Astrocyte (in vitro differentiated cells and primary cell): ENCODE measurements around the gene TTYH3. TPM values are rescaled to one million over a fixed set of nuclear protein-coding genes. Genes with fewer than 3 reads are reported as not detected.

Experiments
- DNase-seq: peaks from one replicate; pipeline ENCODE4 v3.0.0-alpha.2; 2010; ENCODE audit warnings: low read depth
- FAIRE-seq: peaks from 2 replicates; lab custom pipeline; 2011; peaks lifted over from hg19 to GRCh38; lab: Jason Lieb, UNC
- H2AFZ ChIP-seq: 2 replicates; pipeline ENCODE4 v1.6.0; 2012; ENCODE audit warnings: low read depth, low read length, inconsistent platforms
- H3K27ac ChIP-seq: 2 replicates; pipeline ENCODE4 v1.5.1; 2011; ENCODE audit warnings: low read depth, low read length, inconsistent platforms
- H3K27me3 ChIP-seq: 2 replicates; pipeline ENCODE4 v1.6.0; 2011; ENCODE audit warnings: low read length, inconsistent platforms; ENCODE audit not compliant: insufficient read depth
- H3K36me3 ChIP-seq: 2 replicates; pipeline ENCODE4 v1.5.1; 2011; ENCODE audit warnings: low read length, inconsistent platforms; ENCODE audit not compliant: insufficient read depth
- H3K4me1 ChIP-seq: 2 replicates; pipeline ENCODE4 v1.5.1; 2011; ENCODE audit warnings: low read length, inconsistent platforms; ENCODE audit not compliant: insufficient read depth
- H3K4me2 ChIP-seq: 2 replicates; pipeline ENCODE4 v1.6.0; 2012; ENCODE audit warnings: low read length, inconsistent platforms
- H3K4me3 ChIP-seq: 2 replicates; pipeline ENCODE4 v1.5.1; 2011; ENCODE audit warnings: low read depth, mild to moderate bottlenecking, low read length, inconsistent platforms; ENCODE audit not compliant: insufficient read depth
- H3K79me2 ChIP-seq: 2 replicates; pipeline ENCODE4 v1.6.0; 2012; ENCODE audit warnings: mild to moderate bottlenecking, low read length, inconsistent platforms; ENCODE audit not compliant: insufficient read depth
- H3K9ac ChIP-seq: 2 replicates; pipeline ENCODE4 v1.6.0; 2012; ENCODE audit warnings: mild to moderate bottlenecking, low read length, inconsistent platforms
- H3K9me3 ChIP-seq: 2 replicates; pipeline ENCODE4 v1.5.1; 2012; ENCODE audit warnings: low read depth, mild to moderate bottlenecking, low read length, inconsistent platforms; ENCODE audit not compliant: insufficient read depth
- H4K20me1 ChIP-seq: 2 replicates; pipeline ENCODE4 v1.6.0; 2012; ENCODE audit warnings: low read length, inconsistent platforms; ENCODE audit not compliant: insufficient read depth
- H3K27ac Mint-ChIP-seq: one replicate; pipeline ENCODE4 v1.8.0; 2021; ENCODE audit warnings: mild to moderate bottlenecking, mixed read lengths; ENCODE audit not compliant: unreplicated experiment
- H3K27me3 Mint-ChIP-seq: one replicate; pipeline ENCODE4 v1.8.0; 2021; ENCODE audit warnings: low read depth, mixed read lengths; ENCODE audit not compliant: unreplicated experiment
- H3K36me3 Mint-ChIP-seq: one replicate; pipeline ENCODE4 v1.8.0; 2021; ENCODE audit warnings: low read depth, mixed read lengths; ENCODE audit not compliant: unreplicated experiment
- H3K4me1 Mint-ChIP-seq: one replicate; pipeline ENCODE4 v1.8.0; 2021; ENCODE audit warnings: low read depth, mixed read lengths; ENCODE audit not compliant: unreplicated experiment
- H3K4me3 Mint-ChIP-seq: one replicate; pipeline ENCODE4 v1.8.0; 2021; ENCODE audit warnings: mild to moderate bottlenecking, moderate library complexity, mixed read lengths; ENCODE audit not compliant: unreplicated experiment
- H3K9me3 Mint-ChIP-seq: one replicate; pipeline ENCODE4 v1.8.0; 2021; ENCODE audit warnings: mild to moderate bottlenecking, mixed read lengths; ENCODE audit not compliant: unreplicated experiment
- EZH2 ChIP-seq: IDR thresholded peaks from 2 replicates; pipeline ENCODE4 v1.6.1; 2012; ENCODE audit warnings: mild to moderate bottlenecking, low read length, inconsistent platforms; ENCODE audit not compliant: insufficient read depth
- total RNA-seq: library from RNA; stranded (reverse); gene quantifications from 2 replicates; pipeline ENCODE4 v1.2.1, GENCODE V29; 2021
- TF ChIP-seq, protein P1 (sequence below): IDR thresholded peaks from 2 replicates; pipeline ENCODE4 v1.5.1; 2011; ENCODE audit warnings: low read depth, mild to moderate bottlenecking, inconsistent platforms, low read length, moderate library complexity; ENCODE audit not compliant: insufficient read depth

Gene TTYH3
- total RNA-seq, 1 donor from 2014 or later = 273 TPM

- Histone ChIP-seq H3K4me2 (no peak overlapping the region), H3K4me1 (no peaks in the 10 kb centered on the region), H4K20me1 (no peaks in the 10 kb centered on the region), H3K9me3 (no peaks in the 10 kb centered on the region), H3K27me3 (no peaks in the 10 kb centered on the region), H3K79me2 (no peaks in the 10 kb centered on the region), H3K27ac (no peak overlapping the region), H3K9ac (no peak overlapping the region), H3K36me3 (peaks cover 4% of the 10 kb centered on the region), H2AFZ (no peak overlapping the region), H3K4me3 (no peak overlapping the region)
- DNase-seq (no peak), FAIRE-seq (no peak)
- Mint-ChIP-seq H3K4me3 (no peak overlapping the region), H3K9me3 (no peaks in the 10 kb centered on the region), H3K27ac (no peak overlapping the region), H3K36me3 (peaks cover 28% of the 10 kb centered on the region), H3K4me1 (no peaks in the 10 kb centered on the region), H3K27me3 (no peaks in the 10 kb centered on the region)
- TF ChIP-seq, protein P1, sequence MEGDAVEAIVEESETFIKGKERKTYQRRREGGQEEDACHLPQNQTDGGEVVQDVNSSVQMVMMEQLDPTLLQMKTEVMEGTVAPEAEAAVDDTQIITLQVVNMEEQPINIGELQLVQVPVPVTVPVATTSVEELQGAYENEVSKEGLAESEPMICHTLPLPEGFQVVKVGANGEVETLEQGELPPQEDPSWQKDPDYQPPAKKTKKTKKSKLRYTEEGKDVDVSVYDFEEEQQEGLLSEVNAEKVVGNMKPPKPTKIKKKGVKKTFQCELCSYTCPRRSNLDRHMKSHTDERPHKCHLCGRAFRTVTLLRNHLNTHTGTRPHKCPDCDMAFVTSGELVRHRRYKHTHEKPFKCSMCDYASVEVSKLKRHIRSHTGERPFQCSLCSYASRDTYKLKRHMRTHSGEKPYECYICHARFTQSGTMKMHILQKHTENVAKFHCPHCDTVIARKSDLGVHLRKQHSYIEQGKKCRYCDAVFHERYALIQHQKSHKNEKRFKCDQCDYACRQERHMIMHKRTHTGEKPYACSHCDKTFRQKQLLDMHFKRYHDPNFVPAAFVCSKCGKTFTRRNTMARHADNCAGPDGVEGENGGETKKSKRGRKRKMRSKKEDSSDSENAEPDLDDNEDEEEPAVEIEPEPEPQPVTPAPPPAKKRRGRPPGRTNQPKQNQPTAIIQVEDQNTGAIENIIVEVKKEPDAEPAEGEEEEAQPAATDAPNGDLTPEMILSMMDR = no peak
- TF ChIP-seq EZH2 = no peak
Measured at GRCh38 chr7:2598154-2598823, 33.5 kb upstream of the TTYH3 start.

DNA sequence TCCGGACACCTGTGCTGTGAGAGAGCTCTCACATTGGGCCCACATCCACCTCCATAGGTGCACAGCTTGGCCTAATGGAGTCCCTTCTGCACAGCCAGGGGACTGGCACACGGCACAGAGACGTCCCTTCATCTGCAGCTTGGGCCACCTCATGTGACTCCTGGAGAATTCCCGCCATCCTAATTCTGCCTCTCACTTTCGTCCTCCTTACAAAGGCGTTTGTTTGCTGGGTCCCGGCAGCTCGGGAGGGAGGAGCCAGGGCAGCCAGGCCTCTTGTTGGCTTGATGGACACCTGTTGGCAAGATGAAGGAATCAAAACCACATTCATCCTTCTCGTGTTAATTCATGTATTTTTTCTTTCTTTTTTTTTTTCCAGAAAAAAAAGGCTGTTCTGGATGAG is 30.7 kb upstream of the TTYH3 start:
- DNase-seq = no peak
- H3K36me3 ChIP-seq = no peaks in the 10 kb centered on the region
- H3K9me3 ChIP-seq = no peaks in the 10 kb centered on the region
- Mint-ChIP-seq H3K4me3 (no peak overlapping the region), H3K36me3 (peaks cover 22% of the 10 kb centered on the region), H3K27ac (no peak overlapping the region), H3K9me3 (no peaks in the 10 kb centered on the region), H3K27me3 (peaks cover 3% of the 10 kb centered on the region), H3K4me1 (no peaks in the 10 kb centered on the region)
- no peak overlapping the region for H3K4me2 ChIP-seq
- H3K4me1 ChIP-seq = no peaks in the 10 kb centered on the region
- no peak for FAIRE-seq
- H4K20me1 ChIP-seq = no peaks in the 10 kb centered on the region
- TF ChIP-seq, protein P1 = no peak
- no peak for TF ChIP-seq EZH2
- no peaks in the 10 kb centered on the region for H3K27me3 ChIP-seq
- no peaks in the 10 kb centered on the region for H3K79me2 ChIP-seq
- H3K27ac ChIP-seq = no peak overlapping the region
- no peak overlapping the region for H3K9ac ChIP-seq
- H3K4me3 ChIP-seq = no peak overlapping the region
- no peak overlapping the region for H2AFZ ChIP-seq

- no peaks in the 10 kb centered on the region for H3K9me3 Mint-ChIP-seq
- DNase-seq (no peak), FAIRE-seq (no peak)
- no peaks in the 10 kb centered on the region for H3K79me2 ChIP-seq
- no peaks in the 10 kb centered on the region for H3K4me1 ChIP-seq
- no peak overlapping the region for H3K27ac ChIP-seq
- H3K4me3 ChIP-seq = no peak overlapping the region
- peaks cover 3% of the 10 kb centered on the region for H3K27me3 Mint-ChIP-seq
- H3K4me2 ChIP-seq = no peak overlapping the region
- H3K4me3 Mint-ChIP-seq = no peak overlapping the region
- H3K36me3 Mint-ChIP-seq = peaks cover 22% of the 10 kb centered on the region
- TF ChIP-seq EZH2 = no peak
- TF ChIP-seq, protein P1 = no peak
- no peaks in the 10 kb centered on the region for H4K20me1 ChIP-seq
- H3K9me3 ChIP-seq = no peaks in the 10 kb centered on the region
- H3K4me1 Mint-ChIP-seq = no peaks in the 10 kb centered on the region
- no peak overlapping the region for H3K27ac Mint-ChIP-seq
- H2AFZ ChIP-seq = no peak overlapping the region
- H3K9ac ChIP-seq = no peak overlapping the region
- no peaks in the 10 kb centered on the region for H3K36me3 ChIP-seq
- no peaks in the 10 kb centered on the region for H3K27me3 ChIP-seq
Measured at GRCh38 chr7:2601907-2602306, 29.9 kb upstream of the TTYH3 start.
